SJSA1 (cell line): ENCODE data around the gene BDNF. TPM values are rescaled to one million over a fixed set of nuclear protein-coding genes. Genes with fewer than 3 reads are reported as not detected.
"Not testable (repeated sequence)": the region's sequence is repeated elsewhere in the genome, so short reads cannot be mapped to it uniquely, and the experiment has no call there.

Experiments used
- DNase-seq, 2 experiments: peaks; one replicate each; pipeline ENCODE4 v3.0.0-alpha.2; 2015 to 2020; ENCODE audit warnings: low spot score in 2 of 2, low read depth in 1 of 2
- H3K27ac ChIP-seq: fragments of 250-450 bp; sonication (Bioruptor Pico); 2 replicates; pipeline ENCODE4 v1.5.1; 2020; ENCODE audit warnings: mild to moderate bottlenecking, moderate library complexity
- H3K27me3 ChIP-seq: fragments of 250-450 bp; sonication (Bioruptor Pico); replicated peaks from 2 replicates; pipeline ENCODE4 v1.5.1; 2020; ENCODE audit warnings: mild to moderate bottlenecking, moderate library complexity
- H3K36me3 ChIP-seq: fragments of 250-450 bp; sonication (Bioruptor Pico); 2 replicates; pipeline ENCODE4 v1.5.1; 2020; ENCODE audit warnings: mild to moderate bottlenecking
- H3K4me1 ChIP-seq: fragments of 250-450 bp; sonication (Bioruptor Pico); replicated peaks from 2 replicates; pipeline ENCODE4 v1.6.1; 2021; ENCODE audit warnings: mild to moderate bottlenecking
- H3K4me3 ChIP-seq: fragments of 250-450 bp; sonication (Bioruptor Pico); 2 replicates; pipeline ENCODE4 v1.5.1; 2020; ENCODE audit warnings: mild to moderate bottlenecking
- H3K9me3 ChIP-seq: fragments of 250-450 bp; sonication (Bioruptor Pico); replicated peaks from 2 replicates; pipeline ENCODE4 v1.5.1; 2020; ENCODE audit warnings: mild to moderate bottlenecking
- total RNA-seq: library from RNA; depleted of rRNA; stranded (reverse); fragments of >200 nt; shearing (Covaris generic); gene quantifications from 2 replicates; pipeline ENCODE4 v1.2.3, GENCODE V29; 2014

The BDNF gene
- total RNA-seq, 1 experiment from 2014 or later: 22.4 TPM

DNA sequence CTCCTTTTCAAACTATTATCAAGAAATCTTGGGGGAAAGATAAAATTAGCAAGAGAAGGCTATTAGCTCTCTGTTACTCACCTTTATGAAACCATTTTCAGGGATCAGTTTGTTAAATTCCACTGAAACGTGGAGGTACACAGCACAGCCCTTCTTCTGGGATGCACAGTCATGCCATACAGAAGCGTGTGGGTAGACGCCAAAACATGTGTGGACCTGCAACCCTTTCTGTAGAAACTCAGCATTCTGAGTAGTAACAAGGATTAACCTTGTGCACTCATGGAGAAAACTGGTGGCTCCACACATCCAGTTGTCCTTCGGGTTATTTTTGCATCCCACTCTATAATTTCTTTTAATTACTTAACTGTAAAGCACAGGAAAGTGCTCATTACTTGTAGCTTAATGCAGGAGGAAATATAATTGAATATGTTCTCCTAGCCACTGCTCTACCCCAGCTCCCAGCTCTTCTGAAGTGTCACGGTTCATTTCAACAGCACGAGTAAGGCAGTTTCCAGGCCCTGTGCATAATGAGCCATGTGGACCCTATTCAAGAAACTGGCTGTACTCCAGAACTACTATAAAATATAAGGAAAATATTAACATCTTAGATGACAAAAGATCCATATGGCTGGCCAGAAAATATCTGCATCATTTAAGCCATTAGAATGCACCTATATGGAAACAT is 26.1 kb downstream of the BDNF start:
- Histone ChIP-seq H3K9me3 (peaks cover 5% of the 10 kb centered on the region; the same call in 1 of the 2 replicates), H3K27ac (no peak overlapping the region), H3K4me1 (peaks cover 14% of the 10 kb centered on the region), H3K27me3 (no peaks in the 10 kb centered on the region), H3K4me3 (no peak overlapping the region), H3K36me3 (peaks cover 28% of the 10 kb centered on the region)
- no peak for DNase-seq

DNA sequence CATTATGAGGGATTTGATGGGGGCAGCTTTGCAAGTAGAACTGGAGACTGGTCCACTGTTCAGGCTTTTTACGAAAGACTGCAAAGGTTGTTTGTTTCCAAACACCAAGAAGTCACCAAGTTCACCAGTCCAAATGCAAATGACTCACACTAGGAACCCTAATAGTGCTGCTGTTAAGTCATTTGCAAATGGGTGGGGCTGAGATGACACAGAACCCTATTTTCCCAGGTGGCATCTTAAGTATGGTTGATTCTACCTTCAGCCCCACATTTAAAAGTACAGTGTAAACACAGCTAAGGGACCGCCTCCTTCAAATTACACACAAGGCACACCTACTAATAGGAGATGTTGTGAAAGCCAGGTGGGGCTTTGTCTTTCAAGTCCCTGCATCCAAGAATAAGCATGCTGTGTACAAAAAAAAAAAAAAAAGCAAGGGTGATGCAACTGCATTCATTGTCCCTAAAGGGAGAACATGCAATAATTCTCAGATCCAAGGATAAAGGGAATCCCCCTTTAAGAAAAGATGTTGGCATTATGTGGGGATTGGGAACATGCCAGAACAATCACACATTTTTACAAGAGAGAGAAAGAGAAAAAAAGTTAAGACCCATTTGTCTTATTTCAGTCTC is 27.3 kb downstream of the BDNF start:
- Histone ChIP-seq H3K4me3 (no peak overlapping the region), H3K9me3 (peaks cover 5% of the 10 kb centered on the region; the same call in 1 of the 2 replicates), H3K36me3 (peaks cover 22% of the 10 kb centered on the region), H3K27me3 (no peaks in the 10 kb centered on the region), H3K27ac (no peak overlapping the region), H3K4me1 (peaks cover 2% of the 10 kb centered on the region)
- no peak for DNase-seq

DNA sequence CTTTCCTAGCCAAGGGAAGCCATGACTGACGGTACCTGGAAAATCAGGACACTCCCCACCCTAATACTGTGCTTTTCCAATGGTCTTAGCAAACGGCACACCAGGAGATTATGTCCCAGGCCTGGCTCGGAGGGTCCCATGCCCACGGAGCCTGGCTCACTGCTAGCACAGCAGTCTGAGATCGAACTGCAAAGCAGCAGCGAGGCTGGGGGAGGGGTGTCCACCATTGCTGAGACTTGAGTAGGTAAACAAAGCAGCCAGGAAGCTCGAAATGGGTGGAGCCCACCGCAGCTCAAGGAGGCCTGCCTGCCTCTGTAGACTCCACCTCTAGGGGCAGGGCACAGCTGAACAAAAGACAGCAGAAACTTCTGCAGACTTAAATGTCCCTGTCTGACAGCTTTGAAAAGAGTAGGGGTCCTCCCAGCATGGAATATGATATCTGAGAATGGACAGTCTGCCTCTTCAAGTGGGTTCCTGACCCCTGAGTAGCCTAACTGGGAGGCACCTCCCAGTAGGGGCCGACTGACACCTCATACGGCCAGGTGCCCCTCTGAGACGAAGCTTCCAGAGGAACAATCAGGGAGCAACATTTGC is 34.6 kb downstream of the BDNF start:
- not testable (repeated sequence) for H3K4me1 ChIP-seq, H3K4me3 ChIP-seq, H3K9me3 ChIP-seq, H3K36me3 ChIP-seq, H3K27me3 ChIP-seq, DNase-seq, H3K27ac ChIP-seq

DNA sequence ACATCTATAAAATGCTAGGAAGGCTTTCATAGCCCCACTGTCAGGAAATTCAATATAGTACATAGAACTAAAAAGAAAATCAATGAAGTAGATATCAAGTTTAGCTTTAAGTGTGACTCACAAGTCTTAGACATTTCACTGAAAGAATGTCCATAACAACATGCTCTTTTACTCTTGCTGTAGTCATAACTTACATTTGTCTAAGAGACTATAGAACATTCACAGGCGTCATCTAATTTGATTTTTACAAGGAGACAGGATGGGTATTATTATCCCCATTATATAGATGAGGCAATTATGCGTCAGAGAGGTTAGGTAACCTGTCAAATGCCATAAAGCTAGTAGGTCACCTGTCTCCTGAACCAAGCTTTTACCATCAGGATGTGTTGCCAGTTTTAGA is 36.9 kb downstream of the BDNF start:
- Histone ChIP-seq H3K27ac (no peak overlapping the region), H3K36me3 (peaks cover 9% of the 10 kb centered on the region), H3K9me3 (no peaks in the 10 kb centered on the region), H3K27me3 (no peaks in the 10 kb centered on the region), H3K4me1 (no peaks in the 10 kb centered on the region), H3K4me3 (no peak overlapping the region)
- no peak for DNase-seq

DNA sequence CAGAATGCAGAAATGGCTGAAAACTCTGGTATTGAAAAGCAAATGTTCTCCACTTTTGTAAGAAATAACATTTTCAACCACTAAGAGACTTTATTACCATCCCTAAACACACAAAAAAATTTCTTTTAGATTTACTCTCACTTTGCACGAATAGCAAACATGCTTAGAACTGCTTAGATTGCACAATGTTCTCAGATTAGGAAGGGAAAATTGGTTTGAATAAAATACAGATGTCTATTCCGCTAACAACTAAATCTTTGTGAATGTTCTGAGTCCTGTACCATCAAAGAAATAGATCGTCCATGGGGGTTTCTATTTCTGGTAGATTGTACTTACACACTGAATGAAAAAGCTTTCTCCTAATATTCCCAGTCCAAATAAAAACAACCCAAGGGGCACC is 40.1 kb downstream of the BDNF start:
- H3K36me3 ChIP-seq: peaks cover 32% of the 10 kb centered on the region

DNA sequence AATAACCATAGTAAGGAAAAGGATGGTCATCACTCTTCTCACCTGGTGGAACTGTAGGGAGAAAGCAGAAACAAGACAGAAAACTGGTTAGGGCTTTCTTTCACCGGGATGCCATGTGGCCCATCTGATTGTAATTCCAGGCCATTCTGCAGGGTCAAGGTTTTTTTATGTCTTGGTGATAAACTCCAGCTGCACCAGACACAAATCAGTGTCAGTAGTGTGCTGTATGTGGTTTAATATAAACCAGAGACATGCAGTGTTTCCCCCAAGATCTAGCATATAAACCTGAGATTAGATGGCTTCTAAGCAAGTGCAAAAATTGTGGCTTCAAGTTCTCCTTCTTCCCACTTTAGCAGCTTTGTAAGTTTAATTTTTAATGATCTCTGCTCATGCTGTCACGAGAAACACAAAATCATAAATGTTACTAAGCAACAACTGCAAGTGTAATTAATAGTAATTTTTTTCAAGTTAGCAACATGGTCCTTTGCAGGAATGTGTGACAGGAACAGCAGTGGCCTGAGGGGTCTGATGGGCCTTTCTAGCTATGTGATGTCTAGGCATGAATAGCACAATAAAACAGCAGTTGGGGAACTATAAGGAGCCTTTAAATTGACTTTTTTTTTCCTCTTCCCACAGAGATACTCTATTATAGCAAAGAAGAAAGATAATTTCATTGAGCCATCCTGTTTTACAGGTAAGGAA is 41.6 kb downstream of the BDNF start:
- H3K27me3 ChIP-seq: no peaks in the 10 kb centered on the region
- no peak for DNase-seq
- H3K27ac ChIP-seq: no peak overlapping the region
- H3K4me1 ChIP-seq: no peaks in the 10 kb centered on the region
- no peak overlapping the region for H3K4me3 ChIP-seq
- no peaks in the 10 kb centered on the region for H3K9me3 ChIP-seq
- peaks cover 32% of the 10 kb centered on the region for H3K36me3 ChIP-seq

More for the DNA sequence above, 40.1 kb downstream of the BDNF start:
- Histone ChIP-seq H3K4me1 (no peaks in the 10 kb centered on the region), H3K9me3 (no peaks in the 10 kb centered on the region), H3K27ac (no peak overlapping the region), H3K27me3 (no peaks in the 10 kb centered on the region), H3K4me3 (no peak overlapping the region)
- DNase-seq: no peak

DNA sequence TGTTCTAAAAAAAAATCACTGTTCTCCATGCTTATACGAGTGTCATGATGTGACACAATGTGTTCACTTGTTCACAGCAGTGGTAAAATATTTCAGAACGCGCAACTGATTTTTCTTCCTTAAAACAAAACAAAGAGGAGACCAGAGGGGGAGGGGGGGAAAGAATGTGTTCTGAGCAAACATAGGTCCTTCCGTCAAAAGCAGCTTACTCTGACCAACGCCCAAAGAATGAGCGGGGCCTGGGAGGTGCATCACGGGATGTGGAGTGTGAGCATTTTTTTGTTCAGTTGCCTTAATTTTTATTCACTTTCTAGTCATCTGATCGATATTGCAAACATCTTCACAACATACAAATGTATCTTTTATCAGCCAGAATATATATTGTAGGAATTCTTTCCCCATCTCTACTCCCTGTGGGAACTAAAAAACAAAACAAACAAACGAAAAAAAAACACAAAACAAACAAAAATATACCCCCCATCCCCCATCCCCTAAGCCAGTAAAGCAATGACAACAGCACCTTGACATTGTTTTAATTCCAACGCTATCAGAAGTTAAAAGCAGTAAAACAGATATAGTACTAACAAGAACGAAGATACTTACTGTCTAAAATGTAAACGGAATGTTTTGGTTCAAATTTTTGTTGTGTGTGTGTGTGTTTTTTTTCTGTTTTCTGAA is 43.3 kb downstream of the BDNF start:
- no peaks in the 10 kb centered on the region for H3K27me3 ChIP-seq
- H3K4me1 ChIP-seq: no peaks in the 10 kb centered on the region
- no peaks in the 10 kb centered on the region for H3K9me3 ChIP-seq
- DNase-seq: no peak
- H3K36me3 ChIP-seq: peaks cover 27% of the 10 kb centered on the region
- no peak overlapping the region for H3K27ac ChIP-seq
- no peak overlapping the region for H3K4me3 ChIP-seq

DNA sequence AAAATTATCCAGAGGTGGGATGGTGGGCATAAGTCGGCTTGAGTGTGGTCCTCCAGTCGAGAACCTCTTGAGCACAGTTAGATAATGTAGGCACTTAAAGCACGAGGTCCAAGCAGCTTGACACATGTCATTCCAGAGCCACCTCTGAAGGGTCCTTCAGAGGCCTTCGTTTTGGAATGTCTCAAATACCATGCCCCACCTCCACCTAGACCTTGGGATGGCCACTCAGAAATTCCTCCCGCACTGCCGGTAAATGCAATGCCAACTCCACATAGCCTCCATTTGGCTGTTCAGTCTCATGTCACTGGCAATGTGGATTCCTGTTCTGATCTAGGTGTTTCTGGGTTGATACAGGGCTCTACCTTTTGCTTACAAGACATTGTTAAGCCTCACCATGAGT is 43.9 kb downstream of the BDNF start:
- Histone ChIP-seq H3K4me3 (no peak overlapping the region), H3K27me3 (no peaks in the 10 kb centered on the region), H3K27ac (no peak overlapping the region), H3K4me1 (no peaks in the 10 kb centered on the region), H3K36me3 (peaks cover 27% of the 10 kb centered on the region), H3K9me3 (no peaks in the 10 kb centered on the region)
- DNase-seq: no peak

DNA sequence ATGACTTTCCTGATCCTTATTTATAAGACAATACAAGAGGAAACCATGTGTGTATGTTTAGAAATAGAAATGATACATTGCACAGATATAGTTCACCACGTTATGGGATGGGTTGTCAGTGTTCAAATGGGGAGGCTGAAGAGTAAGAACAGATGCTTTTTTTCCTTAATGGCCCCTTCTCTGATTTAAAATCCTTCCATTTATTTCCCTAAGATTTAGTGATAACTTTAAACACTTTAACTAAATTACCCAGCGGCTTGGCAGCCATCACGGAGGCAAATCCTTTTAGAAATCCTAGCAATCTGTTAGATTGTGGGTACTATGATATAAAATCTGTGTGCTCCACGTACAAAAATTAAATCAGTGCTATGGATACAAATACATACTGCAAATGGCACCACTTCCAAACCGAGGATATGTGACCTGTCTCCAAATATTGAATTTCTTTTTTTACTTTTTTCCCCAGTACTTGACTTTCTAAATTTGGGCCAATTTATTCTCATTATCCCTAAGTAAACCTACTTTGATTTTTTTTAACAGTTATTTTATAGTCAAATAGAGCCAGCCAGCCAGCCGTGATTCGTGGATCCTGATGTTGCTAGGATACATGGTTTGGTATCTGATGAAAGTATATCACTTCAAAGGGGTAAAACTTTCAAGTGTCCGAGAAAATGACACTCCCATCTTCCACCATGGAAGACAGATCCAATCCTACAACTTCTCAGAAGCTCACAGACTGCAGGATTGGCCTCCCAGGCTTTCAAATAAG is 46.1 kb downstream of the BDNF start:
- Histone ChIP-seq H3K4me1 (no peaks in the 10 kb centered on the region), H3K4me3 (no peak overlapping the region), H3K36me3 (peaks cover 27% of the 10 kb centered on the region), H3K27ac (no peak overlapping the region), H3K27me3 (no peaks in the 10 kb centered on the region), H3K9me3 (no peaks in the 10 kb centered on the region)
- no peak for DNase-seq

DNA sequence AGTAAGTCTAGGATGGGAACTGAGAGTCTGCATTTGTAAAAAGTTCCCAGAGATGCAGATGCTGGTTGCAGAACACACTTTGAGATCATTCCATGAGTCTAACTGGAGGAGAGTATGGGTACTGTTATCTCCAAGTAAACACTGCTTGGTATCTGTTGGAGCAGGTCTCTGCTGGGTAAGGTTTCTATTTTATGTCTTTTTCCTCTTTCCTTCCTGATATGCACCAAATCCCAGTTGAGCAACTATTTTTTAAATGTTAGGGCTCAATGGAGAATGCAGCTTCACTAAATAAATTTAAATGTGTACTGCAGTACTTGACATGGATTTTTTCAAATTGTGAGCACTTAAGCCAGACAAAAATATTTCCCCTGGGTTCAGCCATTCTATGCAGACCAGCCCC is 48.5 kb downstream of the BDNF start:
- Histone ChIP-seq H3K36me3 (peaks cover 7% of the 10 kb centered on the region), H3K4me3 (no peak overlapping the region), H3K27ac (no peak overlapping the region), H3K9me3 (no peaks in the 10 kb centered on the region), H3K4me1 (no peaks in the 10 kb centered on the region), H3K27me3 (no peaks in the 10 kb centered on the region)
- no peak for DNase-seq

DNA sequence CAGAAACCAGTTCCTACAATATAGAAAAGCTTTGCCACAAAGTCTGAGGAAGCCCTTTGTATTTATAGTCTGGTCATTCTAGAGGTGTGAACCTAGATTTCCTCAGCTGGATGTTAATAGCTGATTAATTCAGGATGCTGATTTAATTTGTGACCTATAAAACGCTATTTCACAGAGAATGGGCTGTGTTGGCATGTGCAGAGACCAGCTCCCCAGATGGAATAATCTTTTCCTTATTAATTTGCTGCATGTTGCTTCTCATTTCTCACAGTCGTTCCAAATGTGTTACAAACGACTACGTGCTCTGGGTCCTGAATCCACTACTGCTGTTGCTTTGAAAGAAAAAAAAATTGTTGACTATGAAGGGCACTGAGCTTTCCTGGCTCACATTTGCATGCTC is 49.3 kb downstream of the BDNF start:
- Histone ChIP-seq H3K27ac (no peak overlapping the region), H3K36me3 (no peaks in the 10 kb centered on the region; the same call in none of the 2 replicates), H3K4me1 (no peaks in the 10 kb centered on the region), H3K4me3 (no peak overlapping the region), H3K9me3 (no peaks in the 10 kb centered on the region), H3K27me3 (no peaks in the 10 kb centered on the region)
- DNase-seq: no peak

DNA sequence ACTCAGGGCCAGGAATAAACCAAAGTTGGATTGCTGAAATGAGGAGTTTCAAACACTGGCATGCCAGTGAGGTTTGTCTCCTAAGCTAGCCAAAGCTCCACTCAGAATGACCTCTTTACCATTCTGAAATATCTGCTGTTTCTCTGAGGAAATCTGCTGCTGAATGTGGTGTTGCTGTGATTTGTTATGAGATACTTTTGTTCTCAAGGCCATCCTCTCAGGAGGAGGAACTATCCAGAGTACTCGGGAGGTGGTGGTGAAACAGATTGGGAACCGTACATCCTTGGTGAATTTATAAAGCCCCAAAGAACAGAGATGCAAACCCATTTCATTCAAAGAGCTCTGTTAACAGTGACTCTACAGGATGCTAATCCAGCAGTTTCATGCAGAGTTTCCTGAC is 50.5 kb downstream of the BDNF start:
- Histone ChIP-seq H3K27ac (no peak overlapping the region), H3K4me3 (no peak overlapping the region), H3K9me3 (no peaks in the 10 kb centered on the region), H3K36me3 (no peaks in the 10 kb centered on the region), H3K27me3 (no peaks in the 10 kb centered on the region), H3K4me1 (no peaks in the 10 kb centered on the region)
- DNase-seq: no peak

DNA sequence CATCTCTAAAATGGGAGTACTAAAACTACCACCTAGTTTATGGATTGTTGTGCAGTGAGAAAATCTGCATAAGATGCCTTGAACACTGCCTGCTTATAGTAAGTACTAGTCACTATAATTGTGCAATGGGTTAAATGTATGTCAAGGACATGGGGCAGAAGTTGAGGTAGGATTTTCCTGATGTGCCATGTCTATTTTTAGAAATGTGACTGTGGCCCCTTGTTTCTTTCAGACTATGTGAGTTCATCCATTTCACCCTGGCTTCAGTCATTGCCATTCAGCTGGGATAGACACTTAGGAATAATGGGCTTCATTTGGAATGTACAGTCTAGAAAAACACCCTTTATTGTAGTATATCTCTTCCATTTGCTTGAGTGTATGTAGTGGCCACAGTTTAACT is 51.4 kb downstream of the BDNF start:
- Histone ChIP-seq H3K4me3 (no peak overlapping the region), H3K4me1 (no peaks in the 10 kb centered on the region), H3K27ac (no peak overlapping the region), H3K36me3 (no peaks in the 10 kb centered on the region), H3K27me3 (no peaks in the 10 kb centered on the region), H3K9me3 (no peaks in the 10 kb centered on the region)
- DNase-seq: no peak
